ACC112 (cell line): ENCODE results near the gene MED27.

Experiments
- H2AFZ ChIP-seq: fragments of 200-600 bp; sonication (generic); one replicate; pipeline ENCODE4 v1.6.0; 2017; ENCODE audit warnings: antibody characterized with exemption, low read length; ENCODE audit not compliant: unreplicated experiment
- H3K27ac ChIP-seq: fragments of 200-600 bp; sonication (generic); 2 replicates; pipeline ENCODE4 v1.5.1; 2014; ENCODE audit warnings: low read depth, mild to moderate bottlenecking, antibody characterized with exemption, low read length, moderate library complexity
- H3K27me3 ChIP-seq: fragments of 200-600 bp; sonication (generic); 2 replicates; pipeline ENCODE4 v1.6.1; 2014; ENCODE audit warnings: mild to moderate bottlenecking, antibody characterized with exemption, low read length, moderate library complexity, mixed read lengths; ENCODE audit not compliant: insufficient read depth
- H3K36me3 ChIP-seq: fragments of 200-600 bp; sonication (generic); 2 replicates; pipeline ENCODE4 v1.6.1; 2016; ENCODE audit warnings: mild to moderate bottlenecking, antibody characterized with exemption, low read length, moderate library complexity, mixed read lengths; ENCODE audit not compliant: insufficient read depth
- H3K4me1 ChIP-seq: fragments of 200-600 bp; sonication (generic); one replicate; pipeline ENCODE4 v1.6.1; 2016; ENCODE audit warnings: low read length, mixed read lengths; ENCODE audit not compliant: insufficient read depth, unreplicated experiment, control insufficient read depth
- H3K4me3 ChIP-seq: fragments of 200-600 bp; sonication (generic); 2 replicates; pipeline ENCODE4 v1.5.1; 2014; ENCODE audit warnings: mild to moderate bottlenecking, low read depth, low read length
- H3K79me2 ChIP-seq: fragments of 200-600 bp; sonication (generic); one replicate; pipeline ENCODE4 v1.6.0; 2016; ENCODE audit warnings: low read length; ENCODE audit not compliant: control insufficient read depth, unreplicated experiment, insufficient read depth

Gene MED27

DNA sequence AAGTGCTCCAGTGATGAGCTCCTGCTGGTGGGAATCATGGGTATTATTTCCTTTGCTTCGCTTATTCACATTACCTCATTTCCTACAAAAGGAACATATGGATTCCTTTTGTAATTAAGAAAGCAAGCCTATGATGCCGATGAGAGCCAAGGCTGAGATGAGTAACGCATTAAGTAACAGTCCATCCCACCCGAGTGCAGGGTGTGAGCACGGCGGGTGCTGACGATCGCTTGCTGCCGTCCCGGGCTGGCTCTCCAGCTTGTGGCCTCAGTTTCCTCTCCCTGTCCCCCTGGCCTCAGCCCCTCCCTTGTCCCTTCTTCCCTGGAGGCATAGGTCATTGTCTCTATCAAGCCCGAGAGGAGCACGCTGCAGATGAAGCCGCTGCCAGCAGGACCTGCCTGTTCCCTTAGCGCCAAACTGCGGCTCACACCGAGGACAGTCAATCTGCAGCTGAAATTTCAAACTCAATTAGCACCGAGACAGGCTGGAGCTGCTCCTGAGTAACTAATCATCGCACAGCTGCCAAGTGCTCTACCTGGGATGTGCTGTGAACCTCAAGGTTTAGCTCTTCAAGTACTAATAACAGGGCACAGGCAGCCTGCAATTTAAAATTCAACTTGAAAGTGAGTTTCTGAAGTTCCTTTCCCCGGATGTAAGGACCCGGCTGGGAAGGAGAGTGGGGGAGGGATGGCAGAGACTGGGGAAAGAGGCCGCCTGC lies 224.6 kb downstream of the MED27 start:
- H2AFZ ChIP-seq, result no peak overlapping the region

DNA sequence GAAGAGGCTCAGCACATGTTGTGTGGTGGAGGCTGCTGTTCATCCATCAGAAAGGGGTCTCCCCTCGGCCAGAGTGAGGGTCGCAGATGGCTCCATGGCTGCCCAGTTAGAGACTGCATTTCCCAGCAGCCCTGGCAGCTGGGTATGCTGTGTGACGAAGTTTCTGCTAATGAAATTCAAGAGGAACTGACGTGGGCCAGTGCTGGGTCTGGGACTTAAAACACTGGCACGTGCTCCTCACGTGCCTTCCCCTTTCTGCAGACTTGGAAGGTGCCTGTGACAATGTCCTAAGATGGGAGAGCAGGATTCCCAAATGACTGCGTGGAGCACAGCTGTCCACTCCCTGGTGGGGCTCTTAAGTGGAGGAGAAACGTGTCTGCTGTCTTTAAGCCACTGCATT lies 225.3 kb downstream of the MED27 start:
- Histone ChIP-seq H3K79me2 (no peaks in the 10 kb centered on the region), H3K27ac (no peak overlapping the region), H3K4me1 (no peaks in the 10 kb centered on the region), H3K4me3 (no peak overlapping the region), H3K27me3 (no peaks in the 10 kb centered on the region), H2AFZ (no peak overlapping the region), H3K36me3 (no peaks in the 10 kb centered on the region)

More for the DNA sequence above, 224.6 kb downstream of the MED27 start:
- Histone ChIP-seq H3K27ac (no peak overlapping the region), H3K4me1 (no peaks in the 10 kb centered on the region), H3K27me3 (no peaks in the 10 kb centered on the region), H3K79me2 (no peaks in the 10 kb centered on the region), H3K36me3 (no peaks in the 10 kb centered on the region), H3K4me3 (no peak overlapping the region)

DNA sequence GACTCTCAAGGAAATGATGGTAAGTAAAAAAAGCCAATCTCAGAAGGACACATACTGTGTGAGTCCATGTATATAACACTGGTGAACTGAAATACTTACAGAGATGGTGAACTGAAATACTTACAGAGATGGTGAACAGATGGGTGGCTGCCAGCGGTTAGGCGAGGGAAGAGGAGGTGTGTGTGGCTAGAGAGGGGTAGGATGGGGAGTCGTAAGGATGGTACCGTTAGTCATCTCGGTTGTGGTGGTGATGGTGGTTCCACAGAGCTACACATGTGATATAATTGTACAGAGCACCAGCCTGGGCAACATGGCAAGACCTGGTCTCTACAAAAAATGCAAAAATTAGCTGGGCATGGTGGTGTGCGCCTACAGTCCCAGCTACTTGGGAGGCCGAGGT lies 226.2 kb downstream of the MED27 start:
- Histone ChIP-seq H2AFZ (no peak overlapping the region), H3K4me3 (no peak overlapping the region), H3K79me2 (no peaks in the 10 kb centered on the region), H3K4me1 (no peaks in the 10 kb centered on the region), H3K36me3 (no peaks in the 10 kb centered on the region), H3K27ac (no peak overlapping the region), H3K27me3 (no peaks in the 10 kb centered on the region)

DNA sequence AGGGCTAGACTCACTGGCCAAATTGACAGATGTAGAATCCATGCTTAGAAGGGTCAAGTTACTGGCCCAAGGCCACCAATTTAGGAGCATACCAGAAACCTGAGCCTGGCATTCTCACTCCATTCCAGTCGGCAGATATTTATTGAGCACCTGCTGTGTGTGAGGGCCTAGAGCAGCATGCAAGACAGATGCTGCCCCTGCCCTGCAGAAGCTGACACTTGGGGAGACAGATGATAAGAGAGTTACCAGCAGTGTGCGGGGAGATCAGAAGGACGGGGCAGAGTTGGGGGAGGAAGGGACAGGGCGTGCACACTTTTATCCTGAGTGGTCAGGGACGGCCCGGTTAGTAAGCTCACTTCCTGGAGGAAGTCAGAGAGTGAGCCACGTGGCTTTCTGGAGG lies 228.3 kb downstream of the MED27 start:
- H3K4me3 ChIP-seq, result no peak overlapping the region
- H3K4me1 ChIP-seq, result no peaks in the 10 kb centered on the region
- no peak overlapping the region for H2AFZ ChIP-seq

DNA sequence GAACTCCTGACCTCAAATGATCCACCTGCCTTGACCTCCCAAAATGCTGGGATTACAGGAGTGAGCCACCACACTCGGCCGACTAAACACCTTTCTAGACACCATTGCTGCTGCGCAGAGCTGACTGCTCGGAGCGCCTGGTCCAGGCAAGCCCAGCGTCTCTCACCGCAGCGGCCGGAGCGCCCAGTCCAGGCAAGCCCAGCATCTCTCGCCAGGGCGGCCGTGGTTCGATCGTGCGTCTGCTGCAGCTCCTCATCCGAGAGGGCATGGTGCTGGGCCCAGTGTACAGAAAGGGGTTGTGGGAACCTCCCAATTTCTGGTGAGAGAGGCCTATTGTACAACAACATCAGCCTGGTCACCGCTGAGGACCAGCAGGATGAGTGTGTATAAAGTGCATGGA lies 230.3 kb downstream of the MED27 start:
- no peak overlapping the region for H3K4me3 ChIP-seq
- peaks cover 13% of the 10 kb centered on the region for H3K27me3 ChIP-seq
- H3K79me2 ChIP-seq, result no peaks in the 10 kb centered on the region
- H2AFZ ChIP-seq, result no peak overlapping the region
- H3K36me3 ChIP-seq, result no peaks in the 10 kb centered on the region
- H3K4me1 ChIP-seq, result no peaks in the 10 kb centered on the region
- no peak overlapping the region for H3K27ac ChIP-seq

More for the DNA sequence above, 228.3 kb downstream of the MED27 start:
- Histone ChIP-seq H3K27me3 (peaks cover 5% of the 10 kb centered on the region), H3K36me3 (no peaks in the 10 kb centered on the region), H3K79me2 (no peaks in the 10 kb centered on the region), H3K27ac (no peak overlapping the region)

DNA sequence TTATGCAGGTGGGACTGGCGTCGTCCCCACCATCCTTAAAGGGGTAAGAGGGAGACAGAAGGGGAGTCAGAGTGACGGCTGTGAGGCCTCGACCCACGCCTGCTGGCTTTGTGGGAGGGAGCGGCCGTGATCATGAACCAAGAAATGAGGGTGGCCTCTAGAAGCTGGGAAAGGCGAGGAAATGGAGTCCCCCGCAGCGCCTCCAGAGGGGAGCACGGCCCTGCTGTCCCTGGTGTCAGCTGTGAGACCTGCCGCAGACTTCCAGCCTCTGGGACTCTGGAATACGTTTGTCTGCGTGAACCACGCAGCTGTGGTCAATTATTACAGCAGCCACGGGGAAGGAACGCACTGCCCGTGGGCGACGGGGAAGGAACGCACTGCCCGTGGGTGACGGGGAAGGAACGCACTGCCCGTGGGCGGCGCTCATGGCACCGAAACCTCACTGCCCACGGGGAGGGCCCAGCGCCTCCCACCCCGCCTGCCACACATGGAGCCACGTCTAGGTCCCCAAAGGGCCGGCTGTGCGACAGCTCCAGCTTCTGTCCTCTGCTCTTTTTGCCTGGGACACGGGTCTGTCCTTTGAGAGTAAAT lies 231.0 kb downstream of the MED27 start:
- H3K27me3 ChIP-seq, result peaks cover 13% of the 10 kb centered on the region
- H3K27ac ChIP-seq, result no peak overlapping the region
- H3K36me3 ChIP-seq, result no peaks in the 10 kb centered on the region
- H3K79me2 ChIP-seq, result no peaks in the 10 kb centered on the region
- no peak overlapping the region for H3K4me3 ChIP-seq
- no peak overlapping the region for H2AFZ ChIP-seq
- no peaks in the 10 kb centered on the region for H3K4me1 ChIP-seq

DNA sequence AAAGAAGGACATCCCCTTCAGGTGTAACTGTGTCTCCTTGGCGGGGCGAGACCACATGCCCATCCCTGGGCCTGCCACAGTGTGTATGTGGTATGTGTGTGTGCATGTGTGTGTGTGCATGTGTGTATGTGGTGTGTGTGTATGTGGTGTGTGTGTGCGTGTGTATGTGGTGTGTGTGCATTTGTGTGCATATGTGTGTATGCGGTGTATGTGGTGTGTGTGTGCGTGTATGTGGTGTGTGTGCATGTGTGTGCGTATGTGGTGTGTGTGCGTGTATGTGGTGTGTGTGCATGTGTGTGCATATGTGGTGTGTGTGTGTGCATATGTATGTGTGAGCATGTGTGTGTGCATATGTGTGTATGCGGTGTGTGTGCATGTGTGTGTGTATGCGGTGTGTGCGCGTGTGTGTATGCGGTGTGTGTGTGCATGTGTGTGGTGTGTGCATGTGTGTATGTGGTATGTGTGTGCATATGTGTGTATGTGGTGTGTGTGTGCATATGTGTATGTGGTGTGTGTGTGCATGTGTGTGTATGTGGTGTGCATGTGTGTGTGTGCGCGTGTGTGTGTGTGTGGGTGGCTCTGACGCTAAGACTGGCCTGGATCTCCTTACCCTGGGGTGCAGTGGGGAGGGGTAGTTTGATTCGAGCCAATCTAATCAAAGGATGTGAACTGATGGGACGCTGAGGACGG lies 231.9 kb downstream of the MED27 start:
- Histone ChIP-seq H3K36me3 (no peaks in the 10 kb centered on the region), H3K27me3 (peaks cover 13% of the 10 kb centered on the region), H3K4me1 (no peaks in the 10 kb centered on the region), H3K27ac (no peak overlapping the region), H3K4me3 (no peak overlapping the region), H2AFZ (no peak overlapping the region), H3K79me2 (no peaks in the 10 kb centered on the region)

DNA sequence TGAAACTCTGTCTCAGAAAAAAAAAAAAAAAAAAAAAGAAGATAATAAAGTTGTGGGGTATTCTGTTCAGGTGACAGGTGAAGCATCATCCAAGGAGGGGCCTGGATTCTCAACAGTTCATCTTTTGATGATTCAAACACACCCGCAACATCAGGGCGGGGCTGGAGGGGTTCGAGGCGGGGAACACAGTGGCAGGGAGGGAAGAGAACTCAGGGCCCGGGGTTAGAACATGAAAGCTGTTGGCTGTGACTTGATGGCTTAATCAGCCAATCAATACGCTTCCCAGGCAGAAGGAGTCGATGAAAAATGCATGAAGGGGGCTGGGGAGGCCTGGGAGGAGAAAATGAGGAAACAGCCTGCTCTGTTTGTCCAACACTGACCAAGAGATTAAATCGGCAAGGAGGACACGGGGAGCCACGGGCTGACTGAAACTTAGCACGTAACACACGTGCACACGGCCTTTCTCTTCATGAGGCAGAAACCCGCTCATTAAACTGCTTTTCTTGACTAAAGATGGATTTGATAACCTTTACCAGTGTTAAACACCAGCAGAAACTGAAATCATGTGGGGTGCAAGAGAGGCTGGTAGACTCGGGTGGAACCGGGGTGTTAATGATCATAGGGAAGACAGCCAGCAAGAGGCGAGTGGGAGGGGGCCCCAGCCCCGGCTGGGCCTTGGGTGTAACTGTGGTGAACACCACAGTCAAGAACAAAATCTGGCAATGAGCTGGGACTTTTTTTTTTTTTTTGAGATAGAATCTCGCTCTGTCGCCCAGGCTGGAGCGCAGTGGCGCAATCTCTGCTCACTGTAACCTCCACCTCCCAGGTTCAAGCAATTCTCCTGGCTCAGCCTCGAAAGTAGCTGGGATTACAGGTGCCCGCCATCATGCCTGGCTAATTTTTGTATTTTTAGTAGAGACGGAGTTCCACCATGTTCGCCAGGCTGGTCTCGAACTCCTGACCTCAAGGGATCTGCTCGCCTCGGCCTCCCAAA lies 234.1 kb downstream of the MED27 start:
- no peaks in the 10 kb centered on the region for H3K4me1 ChIP-seq
- H2AFZ ChIP-seq, result no peak overlapping the region
- H3K4me3 ChIP-seq, result no peak overlapping the region
- no peaks in the 10 kb centered on the region for H3K36me3 ChIP-seq
- no peak overlapping the region for H3K27ac ChIP-seq
- H3K27me3 ChIP-seq, result peaks cover 13% of the 10 kb centered on the region
- H3K79me2 ChIP-seq, result no peaks in the 10 kb centered on the region

DNA sequence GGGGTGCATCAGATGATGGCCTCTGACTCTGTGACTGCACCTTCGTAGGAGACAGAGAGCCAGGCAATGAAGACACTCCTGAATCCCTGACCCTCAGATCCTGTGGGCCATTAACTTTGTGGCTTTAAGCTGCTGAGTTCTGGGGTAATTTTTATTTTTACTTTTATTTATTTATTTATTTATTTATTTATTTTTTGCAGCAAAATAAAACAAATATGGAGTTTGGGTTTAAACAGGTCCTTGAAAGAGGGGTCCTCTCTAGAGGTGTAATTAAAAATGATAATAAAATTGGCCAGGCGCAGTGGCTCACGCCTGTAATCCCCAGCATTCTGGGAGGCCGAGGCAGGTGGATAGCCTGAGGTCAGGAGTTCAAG lies 234.9 kb downstream of the MED27 start:
- Histone ChIP-seq H3K27me3 (peaks cover 13% of the 10 kb centered on the region), H3K36me3 (no peaks in the 10 kb centered on the region), H3K4me3 (no peak overlapping the region), H2AFZ (no peak overlapping the region), H3K27ac (no peak overlapping the region), H3K4me1 (peaks cover 6% of the 10 kb centered on the region), H3K79me2 (no peaks in the 10 kb centered on the region)

DNA sequence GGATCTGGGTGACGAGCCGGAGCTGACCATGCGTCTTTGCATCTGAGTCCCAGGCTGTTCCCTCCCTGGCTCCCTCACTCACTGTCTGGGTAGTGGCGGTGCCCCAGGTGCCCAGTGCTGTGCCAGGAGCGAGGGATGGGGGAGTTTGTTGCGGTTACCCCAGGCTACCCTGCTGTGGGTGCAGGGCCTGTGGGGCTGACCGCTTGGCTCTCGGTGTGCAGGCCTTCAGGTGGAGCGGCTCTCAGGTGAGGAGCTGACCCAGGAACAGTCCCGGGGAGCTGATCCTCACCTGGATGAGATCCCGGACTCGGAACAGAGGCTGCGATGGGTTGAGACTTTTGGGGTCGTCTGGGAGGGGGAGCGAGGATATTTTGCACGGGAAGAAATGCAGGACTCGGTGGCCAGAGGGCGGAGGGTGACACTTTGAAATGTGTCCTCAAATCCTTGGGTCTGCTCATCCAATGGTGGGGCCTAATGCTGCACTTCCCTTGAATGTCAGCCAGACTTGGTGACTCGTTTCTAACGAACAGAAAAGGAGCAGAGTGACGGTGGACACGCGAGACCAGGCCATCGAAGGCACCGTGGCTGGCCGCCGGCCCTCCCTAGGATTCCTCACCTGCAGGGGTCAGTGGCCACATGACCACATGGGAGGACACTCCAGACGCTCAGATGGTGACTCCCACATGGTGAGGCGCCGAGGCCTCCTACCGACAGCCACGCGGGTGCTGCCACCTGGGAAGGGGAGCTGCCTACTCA lies 235.5 kb downstream of the MED27 start:
- Histone ChIP-seq H2AFZ (no peak overlapping the region), H3K36me3 (no peaks in the 10 kb centered on the region), H3K27ac (no peak overlapping the region), H3K79me2 (no peaks in the 10 kb centered on the region), H3K4me3 (no peak overlapping the region), H3K4me1 (peaks cover 10% of the 10 kb centered on the region), H3K27me3 (peaks cover 13% of the 10 kb centered on the region)
